NOMO-1 treated with dmso at 0.1 percent for 144 hours (cell line): ENCODE measurements around the gene KRT26.
"Not testable (repeated sequence)": the region's sequence is repeated elsewhere in the genome, so short reads cannot be mapped to it uniquely, and the experiment has no call there.

ENCODE experiments used
- DNase-seq: peaks from one replicate; lab custom pipeline; 2025; ENCODE audit not compliant: unreplicated experiment; lab: John Stamatoyannopoulos, UW

Gene KRT26

GRCh38 chr17:40795019-40795667, 23.1 kb upstream of the KRT26 start:
- no peak for DNase-seq

DNA sequence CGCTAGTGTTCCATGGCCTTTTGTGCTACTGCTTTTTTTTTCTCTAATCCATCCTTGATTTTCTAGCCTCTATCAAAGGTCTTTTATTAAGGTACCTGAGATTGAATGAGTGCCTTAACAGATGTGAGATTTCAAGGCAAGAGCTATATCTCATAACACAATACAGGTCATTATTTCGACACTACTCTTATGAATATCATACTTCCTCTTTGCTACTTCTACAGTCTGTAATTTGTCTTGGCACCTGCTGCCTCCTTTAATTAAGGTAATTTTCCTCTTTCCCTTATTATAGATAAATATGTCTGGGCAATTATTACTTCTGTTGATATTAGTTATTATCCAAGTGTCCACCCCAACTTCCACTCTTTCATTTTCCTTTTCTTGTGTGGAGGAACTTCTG, 22.5 kb upstream of the KRT26 start:
- DNase-seq, result peak; percentile 34

DNA sequence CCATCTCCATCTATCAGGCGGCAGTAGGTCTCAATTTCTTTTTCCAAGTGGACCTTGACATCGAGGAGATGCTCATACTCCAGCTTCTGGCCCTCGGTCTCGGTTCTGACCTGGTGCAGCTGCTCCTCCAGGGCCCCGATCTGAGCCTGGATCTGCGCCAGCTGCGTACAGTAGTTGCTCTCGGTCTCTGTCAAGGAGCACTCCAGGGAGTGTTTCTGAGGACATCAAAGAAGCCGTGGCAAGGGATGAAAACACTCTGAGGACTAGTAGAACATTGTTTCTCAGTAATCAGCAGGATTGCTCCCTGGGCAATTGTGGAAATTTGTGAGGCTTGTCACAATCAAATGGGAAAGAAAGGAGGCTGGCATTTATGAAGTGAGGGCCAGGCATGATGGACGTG, 21.8 kb upstream of the KRT26 start:
- DNase-seq, result no peak

DNA sequence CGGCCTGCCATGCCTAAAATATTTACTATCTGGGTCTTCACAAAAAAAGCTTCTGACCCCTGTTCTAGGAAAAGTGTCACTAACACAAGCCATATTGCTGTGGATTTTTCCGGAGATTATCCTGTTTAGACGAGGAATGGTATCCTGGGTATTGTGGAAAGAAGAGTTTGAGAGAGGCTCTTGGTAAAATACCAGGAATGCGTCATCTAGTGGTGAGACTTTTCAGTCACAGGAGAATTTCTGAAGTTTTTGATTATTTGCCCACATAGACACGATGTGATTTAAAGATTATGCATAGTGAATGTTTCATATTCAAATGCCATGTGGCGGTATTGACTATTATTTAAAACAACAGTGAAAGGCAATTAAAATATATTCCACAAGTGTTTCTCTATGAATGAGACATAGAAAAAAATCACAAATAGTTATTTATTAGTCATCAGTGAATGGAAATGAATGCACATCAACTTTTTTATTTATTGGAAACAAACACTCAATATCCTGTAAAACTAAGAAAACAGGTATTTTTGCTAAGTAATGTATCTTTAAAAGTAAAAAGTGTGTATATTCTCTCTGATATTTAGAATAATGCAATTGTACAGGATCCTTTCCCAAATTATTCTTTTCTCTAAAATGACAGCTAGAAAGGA, 19.9 kb upstream of the KRT26 start:
- no peak for DNase-seq

GRCh38 chr17:40791111-40791510, 19.1 kb upstream of the KRT26 start:
- DNase-seq, result no peak

DNA sequence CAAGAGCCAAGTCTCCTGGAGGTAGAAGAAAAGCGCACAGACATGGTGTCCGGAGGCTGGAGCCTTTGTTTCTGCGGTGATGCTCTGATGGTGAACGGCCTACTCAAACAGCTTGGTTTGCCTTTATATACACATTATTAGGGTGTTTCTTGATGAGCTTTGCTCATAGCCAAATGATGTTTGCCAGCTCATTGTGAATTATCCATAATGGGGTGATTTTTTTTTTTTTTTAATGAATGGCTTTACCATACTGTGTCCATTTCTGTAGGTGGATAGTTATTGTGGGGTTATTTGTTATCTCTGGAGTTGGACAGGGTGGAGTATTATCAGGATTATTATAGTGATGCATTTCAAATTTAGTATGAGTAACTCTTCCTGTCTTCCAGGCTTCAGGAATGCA, 10.4 kb upstream of the KRT26 start, which contains the start of gene KRT27:
Gene KRT27 (minus strand): TSS at position 101 of the 400 bp plus-strand sequence. CDS start 57 bp downstream, at position 44.
- DNase-seq, result no peak

GRCh38 chr17:40779181-40779909, 7.3 kb upstream of the KRT26 start:
- DNase-seq, result no peak

DNA sequence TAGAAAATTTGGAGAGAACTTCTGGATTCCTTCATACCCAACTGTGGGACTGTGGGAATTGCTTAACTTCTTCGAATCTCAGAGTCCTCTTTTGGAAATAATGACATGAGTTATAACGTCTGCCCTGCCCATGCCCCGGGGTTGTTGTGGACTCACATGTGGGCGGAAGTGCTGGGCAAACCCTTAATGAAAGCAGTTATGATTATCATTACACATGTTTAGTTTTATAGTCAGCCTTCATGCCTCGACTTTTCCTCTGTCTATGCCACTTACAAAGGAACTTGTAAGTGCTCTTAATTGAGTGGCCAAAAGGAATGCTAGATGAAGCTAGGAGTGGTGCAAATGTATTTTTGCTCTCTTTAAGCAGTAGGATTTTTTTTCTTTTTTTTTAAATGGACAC, 6.5 kb upstream of the KRT26 start:
- DNase-seq, result no peak

DNA sequence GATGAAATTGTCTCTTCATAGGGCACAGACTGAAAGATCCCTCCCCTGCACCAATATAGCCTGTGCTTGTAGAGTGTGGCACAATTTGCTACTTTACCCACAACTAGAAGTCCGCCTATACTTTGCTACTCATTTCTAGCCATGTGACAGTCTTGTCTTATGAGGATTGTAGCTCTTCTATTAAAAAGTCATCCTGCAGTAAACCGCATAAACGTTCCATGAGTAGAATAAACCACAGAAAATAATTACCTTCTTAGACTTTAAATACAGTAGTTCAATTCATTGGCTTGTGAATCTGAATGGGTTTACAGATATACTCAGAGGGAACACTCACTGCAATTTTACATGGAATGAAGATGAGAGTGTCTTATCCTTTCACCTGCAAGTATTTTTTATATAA, 6.0 kb upstream of the KRT26 start:
- no peak for DNase-seq

- no peak for DNase-seq
Measured at GRCh38 chr17:40777459-40777858, 5.5 kb upstream of the KRT26 start.

DNA sequence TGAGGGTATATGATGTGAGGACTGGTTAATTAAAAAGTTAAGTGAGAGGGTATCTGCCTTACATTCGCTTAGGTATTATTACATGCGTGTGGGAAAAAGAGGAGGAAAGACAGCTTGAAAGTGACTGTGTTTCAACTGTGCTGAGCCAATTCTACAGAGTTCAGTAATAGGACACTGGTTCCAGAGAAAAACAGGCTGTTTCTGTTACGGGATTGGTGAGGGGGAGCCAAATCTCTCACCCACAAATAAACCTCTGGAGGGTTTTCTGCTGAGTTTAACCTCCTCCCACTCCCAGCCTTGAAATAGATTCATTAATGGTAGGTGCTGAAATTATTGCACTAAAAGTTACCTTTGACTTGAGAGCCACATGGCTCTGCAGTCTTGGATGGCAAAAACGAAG, 3.9 kb upstream of the KRT26 start:
- DNase-seq, result no peak

- DNase-seq, result no peak
Measured at GRCh38 chr17:40765657-40766056, 6.3 kb downstream of the KRT26 start.

DNA sequence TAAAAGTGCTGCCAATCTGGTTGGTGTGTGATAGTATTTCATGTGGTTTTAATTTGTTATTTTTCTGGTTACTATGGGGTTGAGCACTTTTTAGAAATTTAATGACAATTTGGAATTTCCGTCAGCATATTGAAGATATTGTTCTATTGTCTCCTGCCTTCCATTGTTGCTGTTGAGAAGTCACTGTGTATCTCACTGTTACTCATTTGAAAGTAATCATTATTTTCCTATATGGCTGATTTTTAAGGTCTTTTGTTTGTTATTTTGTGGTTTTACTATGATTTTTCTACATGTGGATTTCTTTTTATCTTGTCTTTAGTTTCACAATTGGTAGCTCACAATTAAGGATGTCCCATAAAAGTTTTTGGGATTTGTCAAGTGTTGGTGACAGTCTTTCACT, 8.2 kb downstream of the KRT26 start:
- no peak for DNase-seq

- DNase-seq, result no peak
Measured at GRCh38 chr17:40760105-40761016, 11.6 kb downstream of the KRT26 start.

DNA sequence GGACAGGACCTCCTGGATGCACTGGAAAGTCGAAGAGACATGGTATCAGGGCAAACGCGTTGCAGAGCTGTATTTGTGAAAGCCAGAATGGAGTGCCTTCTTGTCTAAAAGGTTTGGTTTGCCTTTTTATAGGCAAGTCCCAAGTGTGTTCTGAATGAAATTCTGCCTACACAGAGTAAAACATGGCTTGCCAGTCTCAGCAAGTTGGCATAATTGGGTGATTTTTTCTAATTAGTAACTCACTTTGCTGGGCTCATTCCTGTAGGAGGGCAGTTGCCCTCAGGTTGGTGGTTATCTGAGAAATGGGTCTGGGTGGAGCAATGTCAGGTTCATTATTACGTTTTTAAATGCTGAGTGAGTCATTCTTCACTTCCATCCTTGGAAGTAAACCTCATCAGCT, 16.8 kb downstream of the KRT26 start, which contains the start of gene KRT25:
Gene KRT25 (minus strand): TSS at position 101 of the 400 bp plus-strand sequence. CDS start 60 bp downstream, at position 41.
- no peak for DNase-seq

DNA sequence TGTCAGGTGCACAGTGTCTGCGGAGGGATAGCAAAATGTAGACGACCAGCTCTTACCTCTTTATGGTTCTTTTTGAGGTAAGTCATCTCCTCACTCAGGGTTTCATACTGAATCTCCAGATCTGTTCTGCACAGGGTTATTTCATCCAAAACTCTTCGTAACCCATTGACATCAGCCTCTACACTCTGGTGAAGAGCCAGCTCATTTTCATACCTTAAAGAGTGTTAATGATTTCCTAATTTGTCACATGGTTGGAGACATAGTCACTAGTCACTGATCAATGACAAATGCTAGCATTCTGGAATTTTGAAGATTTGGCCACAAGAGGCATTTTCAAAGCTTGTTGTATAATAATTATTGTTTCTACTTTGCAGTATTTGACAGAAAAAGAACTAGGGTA, 18.2 kb downstream of the KRT26 start:
- no peak for DNase-seq

GRCh38 chr17:40751065-40751464, 20.9 kb downstream of the KRT26 start:
- no peak for DNase-seq

- DNase-seq, result no peak
Measured at GRCh38 chr17:40750391-40750790, 21.6 kb downstream of the KRT26 start.

- DNase-seq, result not testable (repeated sequence)
Measured at GRCh38 chr17:40748666-40749065, 23.3 kb downstream of the KRT26 start.

DNA sequence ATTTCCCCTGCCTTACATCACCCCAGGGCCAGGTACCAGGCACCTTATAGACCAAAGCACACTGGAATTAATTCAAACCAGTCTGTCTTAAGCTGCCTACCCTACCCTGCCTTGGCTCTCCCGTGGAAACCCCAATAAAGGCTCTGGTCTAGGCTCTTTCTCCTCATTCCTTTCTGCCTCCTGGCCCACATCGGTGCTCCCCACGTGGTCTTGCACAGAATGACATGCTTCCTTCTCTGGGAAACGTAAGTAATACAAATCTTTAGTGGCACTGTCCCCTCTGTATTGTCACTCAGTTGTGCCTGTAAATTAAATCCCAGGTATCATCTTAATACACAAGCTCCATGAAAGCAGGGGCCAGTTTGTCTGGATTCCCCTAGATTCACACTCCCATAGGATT, 33.4 kb downstream of the KRT26 start:
- no peak for DNase-seq

GRCh38 chr17:40735016-40735415, 37.0 kb downstream of the KRT26 start:
- no peak for DNase-seq
